ENCODE results near the gene APAF1.
"Not testable (repeated sequence)": the region's sequence is repeated elsewhere in the genome, so short reads cannot be mapped to it uniquely, and the experiment has no call there.

Gene APAF1

GRCh38 chr12:98727196-98727595, 82.1 kb downstream of the APAF1 start:
- no peak for DNase-seq

GRCh38 chr12:98730412-98730811, 85.3 kb downstream of the APAF1 start:
- DNase-seq = no peak

- no peak for DNase-seq
Observed at GRCh38 chr12:98733667-98734350, 88.7 kb downstream of the APAF1 start.

GRCh38 chr12:98735821-98736220, 90.7 kb downstream of the APAF1 start:
- DNase-seq = no peak

- DNase-seq = no peak
Observed at GRCh38 chr12:98736352-98737321, 91.5 kb downstream of the APAF1 start.

- DNase-seq = no peak
Observed at GRCh38 chr12:98737322-98737712, 92.2 kb downstream of the APAF1 start.

GRCh38 chr12:98738002-98738401, 92.9 kb downstream of the APAF1 start:
- no peak for DNase-seq

GRCh38 chr12:98738539-98738938, 93.4 kb downstream of the APAF1 start:
- no peak for DNase-seq

- DNase-seq = no peak
Observed at GRCh38 chr12:98740751-98741150, 95.7 kb downstream of the APAF1 start.

GRCh38 chr12:98741196-98741555, 96.1 kb downstream of the APAF1 start:
- peak; percentile 51 for DNase-seq

GRCh38 chr12:98741556-98742265, 96.6 kb downstream of the APAF1 start:
- peak; percentile 26 for DNase-seq

- DNase-seq = peak; percentile 36
Observed at GRCh38 chr12:98743362-98743953, 98.4 kb downstream of the APAF1 start.

- DNase-seq = peak; percentile 12
Observed at GRCh38 chr12:98744680-98745079, 99.6 kb downstream of the APAF1 start.

GRCh38 chr12:98745578-98746391, 100.7 kb downstream of the APAF1 start:
- DNase-seq = peak; percentile 24

GRCh38 chr12:98748463-98748862, 103.4 kb downstream of the APAF1 start:
- no peak for DNase-seq

GRCh38 chr12:98750511-98750910, 105.4 kb downstream of the APAF1 start:
- DNase-seq = no peak

GRCh38 chr12:98751580-98752115, 106.6 kb downstream of the APAF1 start:
- DNase-seq = no peak

GRCh38 chr12:98752726-98753125, 107.6 kb downstream of the APAF1 start:
- no peak for DNase-seq

GRCh38 chr12:98754095-98754494, 109.0 kb downstream of the APAF1 start:
- peak; percentile 34 for DNase-seq

GRCh38 chr12:98755855-98756254, 110.8 kb downstream of the APAF1 start:
- not testable (repeated sequence) for DNase-seq

GRCh38 chr12:98757455-98757854, 112.4 kb downstream of the APAF1 start:
- DNase-seq = no peak

GRCh38 chr12:98758331-98758730, 113.2 kb downstream of the APAF1 start:
- no peak for DNase-seq

Measured in stimulated activated CD4-positive, alpha-beta T cell treated with anti-CD3 and anti-CD28 coated beads, Interleukin-4, amount 100 ng/mL, for 24 hours (primary cell).